ENCODE results near the gene HDAC9.

GRCh38 chr7:18475488-18475887, 20.1 kb upstream of the HDAC9 start:
- TF ChIP-seq POLR2A (IDR thresholded peaks at IDR 0.05) (no peak), CTCF (IDR thresholded peaks at IDR 0.05) (no peak)
